NCI-H2227 (cell line): ENCODE results near the gene SETD7.

Experiments used
- DNase-seq: peaks from one replicate; lab custom pipeline; 2025; ENCODE audit not compliant: unreplicated experiment; lab: John Stamatoyannopoulos, UW

Gene SETD7

DNA sequence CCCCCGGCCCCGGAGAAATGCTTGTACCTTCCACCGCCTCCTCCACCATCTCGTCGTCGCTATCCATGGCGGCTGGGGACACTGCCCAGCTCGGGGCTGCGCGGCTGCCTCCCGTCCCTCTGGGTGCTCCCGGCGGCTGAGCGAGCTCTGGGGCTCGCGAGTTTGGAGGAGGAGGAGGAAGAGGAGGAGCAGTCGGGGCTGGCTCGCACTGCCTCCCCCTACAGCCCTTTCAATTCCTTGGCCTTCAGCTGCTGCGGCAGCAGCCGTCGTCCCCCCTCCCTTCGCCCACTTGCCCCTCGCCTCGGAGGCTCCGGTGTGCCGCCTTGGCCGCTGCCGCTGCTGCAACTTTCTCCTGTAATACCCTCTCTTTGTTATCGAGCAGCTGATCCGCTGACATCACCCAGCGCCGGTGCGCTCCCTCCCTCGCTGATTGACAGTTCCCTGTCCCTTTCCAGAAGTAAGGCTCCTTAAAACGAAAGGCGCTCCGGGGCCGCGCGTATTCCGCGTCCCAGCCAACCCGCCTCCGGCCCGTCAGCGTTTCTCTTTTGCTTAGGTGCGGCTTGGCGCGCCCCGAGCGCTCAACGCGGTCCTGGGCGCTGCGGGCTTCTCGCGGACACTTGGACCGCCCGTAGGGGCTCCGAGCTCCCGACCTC is at the start of gene SETD7:
SETD7 (minus strand) TSS at position 149 of the 653 bp plus-strand sequence; CDS start at position 67, 82 bp downstream.
- DNase-seq = peak; percentile 81

DNA sequence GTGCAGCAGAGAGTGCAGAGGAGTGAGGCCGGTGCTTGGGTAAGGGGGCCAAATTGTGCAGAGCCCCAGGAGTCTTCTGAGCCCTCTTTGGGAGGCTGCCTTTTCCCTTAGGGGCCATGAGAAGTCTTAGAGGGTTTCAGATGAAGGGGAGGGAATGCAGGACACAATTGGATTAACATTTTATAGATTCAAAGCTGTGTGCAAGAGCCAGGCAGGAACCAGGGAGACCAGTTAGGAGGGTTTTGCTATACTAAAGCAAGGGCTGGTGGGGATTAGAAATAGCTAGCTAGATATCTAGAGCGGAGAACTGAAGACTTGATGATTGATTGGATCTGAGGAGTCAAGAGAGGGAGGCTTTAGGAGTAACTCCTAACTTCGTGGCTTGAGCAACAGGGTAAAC is 49.5 kb upstream of the SETD7 start:
- DNase-seq = no peak

DNA sequence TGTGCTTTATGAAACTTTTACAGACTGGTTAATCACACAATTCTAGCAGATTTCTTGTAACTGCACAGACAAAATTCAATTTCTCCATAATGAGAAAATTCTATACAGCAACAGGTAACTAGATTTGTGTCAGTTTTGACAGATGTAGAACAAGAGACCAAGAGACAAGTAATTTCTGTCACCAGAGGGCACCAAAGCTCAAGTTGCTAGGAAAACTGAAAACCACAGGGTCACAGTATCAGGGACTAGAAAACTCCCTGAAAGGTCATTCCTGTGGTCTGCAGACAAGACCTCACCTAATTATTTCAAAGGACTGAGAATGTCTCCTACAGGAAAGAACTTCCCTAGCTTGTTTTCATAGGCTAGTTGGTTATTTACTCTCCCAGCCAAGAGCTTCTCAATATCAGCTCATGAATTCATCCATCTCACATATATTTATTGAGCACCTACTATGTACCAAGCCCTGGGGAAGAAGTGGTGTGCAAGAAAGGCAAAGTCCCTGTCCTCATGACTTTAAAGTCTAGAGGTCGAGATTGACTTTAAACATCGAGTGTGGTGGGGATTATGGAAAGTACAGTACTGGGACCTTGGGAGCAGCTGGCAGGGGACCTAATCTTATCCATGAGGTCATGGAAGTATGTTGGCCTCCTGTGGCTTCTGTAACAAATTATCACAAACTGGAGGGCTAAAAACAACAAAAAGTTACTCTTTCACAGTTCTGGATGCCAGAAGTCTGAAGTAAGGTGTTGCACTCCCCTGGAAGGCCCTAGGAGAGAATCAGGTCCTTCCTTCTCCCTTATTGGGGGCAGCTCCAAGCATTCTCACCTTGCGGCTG is 47.8 kb upstream of the SETD7 start:
- peak; percentile 62 for DNase-seq

DNA sequence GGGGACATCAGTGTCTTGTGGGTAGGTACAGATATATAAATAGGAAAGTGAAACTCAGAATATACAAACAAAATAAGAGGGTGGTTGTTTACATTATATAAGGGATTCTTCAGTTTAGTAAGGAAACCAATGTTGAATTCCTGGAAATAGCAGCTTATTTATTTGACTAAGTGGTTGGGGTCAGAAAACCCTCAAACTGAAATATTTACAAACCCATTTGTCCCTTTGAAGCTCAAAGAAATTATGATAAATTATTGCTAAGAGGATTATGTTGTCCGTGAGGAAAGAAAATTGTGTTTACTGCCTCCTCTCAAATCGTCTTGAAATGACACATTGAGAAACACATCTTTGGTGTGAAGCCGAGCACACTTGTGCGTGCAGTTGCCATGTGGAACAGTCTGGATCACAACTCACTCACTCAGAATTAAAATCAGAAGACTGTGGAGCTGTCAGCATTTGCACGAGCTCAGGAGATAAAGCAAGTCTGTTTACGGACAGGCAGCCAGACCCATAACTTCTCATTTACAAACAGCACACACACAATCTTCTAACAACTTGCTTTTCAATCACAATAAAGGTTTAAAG is 46.8 kb upstream of the SETD7 start:
- DNase-seq = no peak

DNA sequence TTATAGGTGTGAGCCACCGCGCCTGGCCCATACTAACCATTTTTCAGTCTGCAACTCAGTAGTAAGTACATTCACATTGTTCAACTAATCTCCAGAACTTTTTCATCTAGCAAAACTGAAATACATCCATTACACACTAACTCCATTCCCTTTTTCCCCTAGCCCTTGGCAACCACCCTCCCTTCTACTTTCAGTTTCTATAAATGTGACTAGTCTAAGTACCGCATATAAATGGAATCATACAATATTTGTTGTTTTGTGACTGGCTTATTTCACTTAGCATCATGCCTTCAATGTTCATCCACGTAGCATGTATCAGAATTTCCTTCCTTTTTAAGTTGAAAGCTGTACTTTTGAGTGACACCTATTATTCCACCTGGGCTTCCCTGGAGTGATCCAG is 44.6 kb upstream of the SETD7 start:
- DNase-seq = no peak

- DNase-seq = no peak
Observed at GRCh38 chr4:139599594-139600374, 43.8 kb upstream of the SETD7 start.

DNA sequence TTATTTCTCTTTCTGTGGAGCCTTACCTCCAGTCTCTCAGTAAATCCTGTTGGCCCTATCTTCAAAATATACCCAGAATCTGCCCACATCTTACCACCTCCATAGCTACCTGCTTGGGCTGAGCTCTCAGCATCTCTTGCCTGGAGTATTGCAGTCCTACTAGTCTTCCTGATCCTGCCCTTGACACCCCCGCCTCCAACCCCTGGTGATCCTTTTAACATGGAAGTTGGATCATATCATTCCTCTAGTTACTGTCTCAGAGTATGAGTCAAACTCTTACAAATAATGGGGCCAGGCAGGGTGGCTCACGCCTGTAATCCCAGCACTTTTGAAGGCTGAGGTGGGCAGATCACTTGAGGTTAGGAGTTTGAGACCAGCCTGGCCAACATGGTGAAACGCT is 43.1 kb upstream of the SETD7 start:
- no peak for DNase-seq

DNA sequence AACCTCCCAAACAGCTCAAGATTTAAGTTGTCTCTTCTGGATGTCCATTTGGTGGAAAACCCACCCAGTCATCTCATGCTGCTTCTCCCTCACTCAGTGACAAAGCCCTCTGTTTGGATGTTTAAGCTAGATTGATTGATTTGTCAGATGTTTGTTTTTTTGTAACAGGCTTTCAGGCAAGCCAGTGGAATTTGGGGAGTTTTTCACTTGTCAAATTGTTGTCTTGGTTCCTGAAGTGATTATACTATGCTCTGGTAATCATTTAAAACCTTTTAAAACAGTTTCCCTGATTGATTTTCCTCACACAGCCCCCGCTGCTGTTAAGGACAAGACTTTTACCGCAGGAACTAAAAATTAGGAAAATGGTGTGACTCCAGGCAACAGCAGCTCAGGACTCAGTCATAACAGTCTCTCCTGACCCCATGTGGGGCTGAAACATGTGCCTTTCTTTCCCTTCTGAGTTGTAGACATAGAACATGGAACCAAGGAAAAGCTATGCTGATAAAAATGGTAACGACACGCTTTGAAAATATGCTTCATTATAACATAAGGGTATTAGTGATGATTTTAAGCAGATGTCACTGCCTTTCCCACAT is 40.8 kb upstream of the SETD7 start:
- no peak for DNase-seq

DNA sequence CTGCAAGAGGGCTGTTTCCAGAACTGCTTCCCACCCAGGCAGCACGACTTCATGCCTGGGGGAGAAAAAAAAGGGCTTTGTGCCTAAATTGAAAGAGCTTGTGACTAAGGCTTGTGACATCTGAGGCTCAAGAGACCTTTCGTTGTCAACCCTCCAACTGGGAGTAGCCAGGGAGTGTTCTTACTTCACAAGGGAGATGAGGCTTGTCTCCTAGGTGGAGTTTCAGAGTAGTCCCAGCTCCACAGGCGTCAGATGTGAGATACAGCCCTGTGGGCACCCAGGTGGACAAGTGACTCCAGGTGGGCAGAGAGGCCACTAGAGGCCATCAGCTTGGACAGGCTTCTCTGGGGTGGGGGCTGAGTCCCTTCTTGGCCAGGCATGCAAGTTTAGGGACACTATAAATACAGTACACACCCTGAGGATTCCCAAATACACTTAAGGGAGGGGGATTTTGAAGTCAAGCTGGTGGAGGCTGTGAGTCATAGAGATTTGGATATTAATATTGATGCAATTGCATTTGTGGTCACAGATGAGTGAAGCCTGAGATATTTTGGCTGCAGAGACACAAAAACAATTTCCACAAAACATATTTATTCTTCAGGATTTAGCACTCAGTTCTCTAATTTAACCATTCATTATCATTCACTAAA is 40.1 kb upstream of the SETD7 start:
- no peak for DNase-seq

GRCh38 chr4:139594591-139595185 is 38.7 kb upstream of the SETD7 start:
- no peak for DNase-seq

DNA sequence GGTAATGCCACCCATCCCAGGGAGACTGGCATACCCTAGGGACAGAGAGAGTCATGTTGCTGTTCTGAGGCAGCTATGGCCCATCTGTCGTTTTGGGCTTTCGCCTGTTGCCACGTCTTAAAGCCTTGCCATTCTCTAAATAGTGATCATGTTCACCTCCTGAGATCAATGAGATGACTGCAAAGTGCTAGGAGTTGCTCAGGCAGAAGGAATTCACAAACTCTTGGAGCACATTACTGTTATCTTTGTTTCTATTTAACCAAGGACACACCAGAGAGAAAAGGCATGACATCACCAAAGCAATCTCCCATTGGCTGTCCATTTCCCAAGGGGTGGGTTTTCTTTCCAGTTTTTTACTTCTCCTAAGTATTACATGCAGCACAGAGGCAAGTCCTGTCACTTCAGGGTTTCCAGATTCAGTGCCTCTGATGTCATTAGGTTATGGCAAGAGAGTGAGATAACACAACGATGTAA is 37.1 kb upstream of the SETD7 start:
- DNase-seq = no peak

GRCh38 chr4:139589336-139590018 is 33.5 kb upstream of the SETD7 start:
- no peak for DNase-seq

GRCh38 chr4:139587446-139587845 is 31.4 kb upstream of the SETD7 start:
- no peak for DNase-seq

DNA sequence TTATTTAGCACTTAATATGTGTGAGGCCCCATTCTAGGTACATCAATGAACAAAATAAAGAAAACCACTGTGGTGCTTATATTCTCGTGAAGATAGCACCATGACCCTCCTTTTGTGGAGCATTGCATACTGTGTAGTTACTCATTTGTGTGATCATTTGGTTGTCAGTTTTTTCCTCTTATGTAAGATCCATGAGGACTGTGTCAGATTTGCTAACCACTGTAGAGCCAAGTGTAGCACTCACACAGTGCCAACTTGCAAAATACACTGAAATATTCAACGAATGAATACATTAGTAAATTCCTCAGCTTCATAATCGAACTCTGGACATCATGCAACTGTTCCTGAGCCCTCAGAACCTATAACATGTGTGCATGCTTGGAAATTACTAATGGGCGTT is 29.5 kb upstream of the SETD7 start:
- no peak for DNase-seq

GRCh38 chr4:139584784-139585183 is 28.8 kb upstream of the SETD7 start:
- DNase-seq = no peak

- DNase-seq = no peak
Observed at GRCh38 chr4:139584013-139584412, 28.0 kb upstream of the SETD7 start.

GRCh38 chr4:139582044-139582443 is 26.0 kb upstream of the SETD7 start:
- DNase-seq = no peak

DNA sequence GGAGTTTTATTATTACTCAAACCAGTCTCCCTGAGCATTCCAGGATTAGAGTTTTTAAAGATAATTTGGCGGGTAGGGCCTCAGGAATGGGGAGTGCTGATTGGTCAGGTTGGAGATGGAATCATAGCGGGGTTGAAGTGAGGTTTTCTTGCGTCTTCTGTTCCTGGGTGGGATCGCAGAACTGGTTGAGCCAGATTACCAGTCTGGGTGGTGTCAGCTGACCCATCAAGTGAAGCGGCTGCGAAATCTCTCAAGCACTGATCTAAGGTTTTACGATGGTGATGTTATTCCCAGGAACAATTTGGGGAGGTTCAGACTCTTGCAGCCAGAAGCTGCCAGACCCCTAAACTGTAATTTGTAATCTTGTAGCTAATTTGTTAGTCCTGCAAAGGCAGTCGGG is 25.1 kb upstream of the SETD7 start:
- DNase-seq = no peak

GRCh38 chr4:139576219-139576618 is 20.2 kb upstream of the SETD7 start:
- DNase-seq = no peak
